Liver (tissue), 9 donors: Measurements from ENCODE around the gene ELAVL2. TPM values are rescaled to one million over a fixed set of nuclear protein-coding genes. Genes with fewer than 3 reads are reported as not detected.

ENCODE experiments used
- DNase-seq: peaks from one replicate; pipeline ENCODE4 v3.0.0-alpha.2; 2017; ENCODE audit warnings: low spot score
- H3K27ac ChIP-seq, 2 donors: one replicate each; pipeline ENCODE4 v1.7.0; 2013; ENCODE audit warnings: inconsistent platforms in 2 of 2, low read length in 2 of 2, control low read depth in 1 of 2, low read depth in 1 of 2, mild to moderate bottlenecking in 1 of 2
- H3K27me3 ChIP-seq, 4 donors: one replicate each; pipeline versions ENCODE4 v1.6.1 to v1.7.0; 2013; ENCODE audit warnings: low read length in 3 of 4, inconsistent platforms in 1 of 4, mild to moderate bottlenecking in 1 of 4, moderate library complexity in 1 of 4; ENCODE audit not compliant: control insufficient read depth in 4 of 4, insufficient read depth in 4 of 4
- H3K36me3 ChIP-seq, 4 donors: one replicate each; pipeline versions ENCODE4 v1.6.1 to v1.7.0; 2013; ENCODE audit warnings: low read length in 3 of 4, mild to moderate bottlenecking in 3 of 4, low read depth in 1 of 4, moderate library complexity in 1 of 4; ENCODE audit not compliant: control insufficient read depth in 4 of 4, insufficient read depth in 3 of 4
- H3K4me1 ChIP-seq, 4 donors: one replicate each; pipeline versions ENCODE4 v1.6.1 to v1.7.0; 2013; ENCODE audit warnings: low read length in 3 of 4, mild to moderate bottlenecking in 3 of 4, moderate library complexity in 1 of 4; ENCODE audit not compliant: control insufficient read depth in 4 of 4, insufficient read depth in 4 of 4
- H3K4me3 ChIP-seq, 3 donors: one replicate each; pipeline versions ENCODE4 v1.6.1 to v1.7.0; 2013; ENCODE audit warnings: low read length in 3 of 3, control low read depth in 1 of 3, low read depth in 1 of 3, mild to moderate bottlenecking in 1 of 3
- H3K9ac ChIP-seq, 2 donors: one replicate each; pipeline ENCODE4 v1.7.0; 2013; ENCODE audit warnings: low read length in 2 of 2, mild to moderate bottlenecking in 2 of 2, moderate library complexity in 2 of 2, control low read depth in 1 of 2, low read depth in 1 of 2
- H3K9me3 ChIP-seq, 4 donors: one replicate each; pipeline versions ENCODE4 v1.6.1 to v1.7.0; 2013; ENCODE audit warnings: low read length in 3 of 4; ENCODE audit not compliant: control insufficient read depth in 4 of 4
- ATF3 ChIP-seq: IDR thresholded peaks from 2 replicates; pipeline ENCODE4 v1.6.1; 2016; ENCODE audit warnings: antibody characterized with exemption
- CTCF ChIP-seq: fragments of 150-350 bp; IDR thresholded peaks from 2 replicates; pipeline ENCODE4 v1.5.1; 2017; ENCODE audit warnings: improper control_type of control experiment, low read depth, low read length; ENCODE audit not compliant: missing input control
- EGR1 ChIP-seq, 2 donors: IDR thresholded peaks; 2 replicates each; pipeline ENCODE4 v1.6.1; 2016 to 2018; ENCODE audit warnings: antibody characterized with exemption in 2 of 2, low read depth in 2 of 2
- FOXA1 ChIP-seq: IDR thresholded peaks from 2 replicates; pipeline ENCODE4 v1.6.1; 2016; ENCODE audit warnings: antibody characterized with exemption
- FOXA2 ChIP-seq: IDR thresholded peaks from 2 replicates; pipeline ENCODE4 v1.6.1; 2016; ENCODE audit warnings: antibody characterized with exemption
- HNF4A ChIP-seq, 2 donors: conservative IDR thresholded peaks; 2 replicates each; pipeline ENCODE4 v1.6.1; 2016; ENCODE audit warnings: antibody characterized with exemption in 2 of 2, mild to moderate bottlenecking in 2 of 2
- HNF4G ChIP-seq: IDR thresholded peaks from 2 replicates; pipeline ENCODE4 v1.6.1; 2016; ENCODE audit warnings: antibody characterized with exemption
- JUND ChIP-seq, 2 donors: IDR thresholded peaks; 2 replicates each; pipeline ENCODE4 v1.6.1; 2016; ENCODE audit warnings: antibody characterized with exemption in 2 of 2
- MAX ChIP-seq: IDR thresholded peaks from 2 replicates; pipeline ENCODE4 v1.6.1; 2016; ENCODE audit warnings: antibody characterized with exemption
- NR2F2 ChIP-seq: IDR thresholded peaks from 2 replicates; pipeline ENCODE4 v1.6.1; 2016; ENCODE audit warnings: antibody characterized with exemption
- RAD21 ChIP-seq, 2 donors: IDR thresholded peaks; 2 replicates each; pipeline ENCODE4 v1.6.1; 2016; ENCODE audit warnings: antibody characterized with exemption in 2 of 2, mild to moderate bottlenecking in 2 of 2
- RXRA ChIP-seq, 2 donors: IDR thresholded peaks; 2 replicates each; pipeline ENCODE4 v1.6.1; 2017 to 2018; ENCODE audit warnings: antibody characterized with exemption in 2 of 2, mild to moderate bottlenecking in 1 of 2
- SP1 ChIP-seq: IDR thresholded peaks from 2 replicates; pipeline ENCODE4 v1.6.1; 2018; ENCODE audit warnings: antibody characterized with exemption, mild to moderate bottlenecking
- TAF1 ChIP-seq: conservative IDR thresholded peaks from 2 replicates; pipeline ENCODE4 v1.6.1; 2016; ENCODE audit warnings: antibody characterized with exemption, mild to moderate bottlenecking
- YY1 ChIP-seq: IDR thresholded peaks from 2 replicates; pipeline ENCODE4 v1.6.1; 2016; ENCODE audit warnings: antibody characterized with exemption, mild to moderate bottlenecking
- ZBTB33 ChIP-seq: IDR thresholded peaks from 2 replicates; pipeline ENCODE4 v1.6.1; 2016; ENCODE audit warnings: antibody characterized with exemption
- WGBS: extraction: QIAGEN DNeasy Blood & Tissue Kit; methylation state at CpG from one replicate; pipeline ENCODE4 v1.1.7; 2013; 5-methylcytosine and 5-hydroxymethylcytosine counted together
- polyA plus RNA-seq, 2 donors: library from polyadenylated mRNA; stranded (reverse) in 1 of 2; unstranded in 1 of 2; fragments of 200-250 nt in 1 of 2; fragments of >200 nt in 1 of 2; fragmentation: Nextera tagmentation in 1 of 2; extraction: Ambion mirVana in 1 of 2; gene quantifications; one replicate each; pipeline versions ENCODE4 v1.2.1 to v1.2.3, GENCODE V29; 2013 to 2015
- total RNA-seq, 2 donors: library from RNA; depleted of rRNA; stranded (reverse); fragments of >200 nt; gene quantifications; one replicate each; pipeline ENCODE4 v1.2.3, GENCODE V29; 2014
- donor health status: healthy.
- donor health status: healthy.
- donor health status: healthy.
- donor health status: healthy.
- donor health status: healthy.

ELAVL2 gene
- total and polyA plus RNA-seq, 4 donors, result 0.19 TPM; not detected in 3

DNA sequence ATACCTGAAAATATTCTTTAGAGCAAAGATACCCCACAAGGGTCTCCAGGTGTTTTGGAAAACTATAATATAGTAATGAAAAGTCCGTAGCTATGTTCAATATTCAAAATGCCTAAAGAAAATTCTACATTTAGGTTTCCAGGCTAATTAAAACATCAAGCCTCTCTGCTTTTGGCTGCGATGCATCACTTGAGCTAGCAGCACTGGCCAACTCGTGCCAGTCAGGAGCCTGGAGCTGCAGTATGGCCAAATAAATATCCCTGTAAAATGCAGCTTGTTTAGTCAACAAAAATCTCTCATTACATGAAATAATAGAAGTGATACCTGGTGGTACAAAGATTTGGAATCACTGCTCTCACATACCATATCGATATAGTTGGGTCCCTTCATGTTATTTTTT, 181.1 kb downstream of the ELAVL2 start (continued):
- TF ChIP-seq CTCF (no peak), EGR1 (IDR thresholded peaks at IDR 0.05; ENCODE audit: low read depth in 2 of 2) (no peak), RXRA (IDR thresholded peaks at IDR 0.05) (no peak)

DNA sequence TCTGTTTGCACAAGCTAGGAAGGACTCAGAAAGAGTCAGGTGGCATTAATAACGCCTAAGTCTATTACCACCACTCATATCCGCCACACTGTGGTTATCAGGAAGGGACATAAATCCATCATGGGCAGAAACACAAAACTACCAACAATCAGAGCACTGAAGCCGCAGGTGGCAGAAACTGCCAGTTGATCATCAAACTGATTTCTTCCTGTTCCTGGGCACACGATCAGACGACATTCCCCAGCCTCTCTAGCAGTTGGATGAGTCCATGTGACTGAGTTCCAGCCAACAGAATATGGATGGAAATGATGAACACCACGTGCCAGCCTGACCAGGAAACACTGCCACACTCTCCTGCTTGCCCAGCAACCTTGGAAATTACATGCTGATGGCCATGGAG, 181.7 kb downstream of the ELAVL2 start:
- Histone ChIP-seq H3K4me1 (no peaks in the 10 kb centered on the region), H3K9me3 (no peaks in the 10 kb centered on the region), H3K4me3 (no peak overlapping the region), H3K27ac (no peak overlapping the region), H3K9ac (no peak overlapping the region), H3K27me3 (peaks cover 0 to 7% (median 1%) of the 10 kb centered on the region in 4 donors), H3K36me3 (no peaks in the 10 kb centered on the region)
- TF ChIP-seq YY1 (no peak), FOXA1 (no peak), RXRA (IDR thresholded peaks at IDR 0.05) (no peak), NR2F2 (no peak), SP1 (no peak), RAD21 (IDR thresholded peaks at IDR 0.05) (no peak), ZBTB33 (no peak), ATF3 (no peak), HNF4A (conservative IDR thresholded peaks at IDR 0.05) (no peak), EGR1 (IDR thresholded peaks at IDR 0.05; ENCODE audit: low read depth in 2 of 2) (no peak), FOXA2 (no peak), JUND (IDR thresholded peaks at IDR 0.05) (no peak), MAX (no peak), TAF1 (no peak), HNF4G (no peak), CTCF (no peak)
- no peak for DNase-seq
- 69% methylated on average over 6 of the region's 6 CpGs for WGBS
